HepG2 (cell line): Measurements from ENCODE around the gene ABCC3. TPM values are rescaled to one million over a fixed set of nuclear protein-coding genes. Genes with fewer than 3 reads are reported as not detected.

Experiments used
- ATAC-seq: fragments of 200-7000 bp; cut with Tn5 transposase; 3 replicates; pipeline ENCODE4 v1.9.1; 2020; ENCODE audit warnings: mild to moderate bottlenecking, moderate library complexity
- BruUV-seq: library from RNA; stranded (reverse); fragments of 400-500 nt; replicated peaks from 2 replicates; lab custom pipeline; 2021; lab: Mats Ljungman, UMichigan
- CTCF ChIA-PET: fragments of 300-600 bp; formaldehyde crosslinking; extraction: SDS; loops from one replicate; lab custom pipeline; 2021; ENCODE audit warnings: low total read pairs, inconsistent platforms, low intra/inter-chr PET ratio; lab: Yijun Ruan, JAX
- POLR2A ChIA-PET: fragments of 350-600 bp; sonication (Branson Sonifier 250); formaldehyde crosslinking; loops from one replicate; lab custom pipeline; 2020; ENCODE audit warnings: antibody characterized with exemption, inconsistent platforms; lab: Yijun Ruan, JAX
- DNase-seq: peaks from one replicate; pipeline ENCODE4 v3.0.0-alpha.2; 2015; ENCODE audit warnings: low spot score
- FAIRE-seq: peaks from 3 replicates; lab custom pipeline; 2011; peaks lifted over from hg19 to GRCh38; lab: Jason Lieb, UNC
- H2AFZ ChIP-seq: one replicate; pipeline ENCODE4 v1.6.1; 2011; ENCODE audit warnings: low read length, inconsistent platforms
- H3K27ac ChIP-seq: fragments of 300-600 bp; 3 replicates; pipeline ENCODE4 v1.8.0; 2011; ENCODE audit warnings: mixed run types, mild to moderate bottlenecking, mixed read lengths, low read length, inconsistent platforms; ENCODE audit not compliant: insufficient read depth; ENCODE audit errors: extremely low read length
- H3K27me3 ChIP-seq, 2 experiments: fragments of 200-600 bp in 1 of 2; 2 replicates in 1 of 2; 3 replicates in 1 of 2; pipeline versions ENCODE4 v1.6.0 to v1.8.0; 2011; ENCODE audit warnings: low read length in 2 of 2, mild to moderate bottlenecking in 2 of 2, moderate library complexity in 2 of 2, inconsistent platforms in 1 of 2; ENCODE audit not compliant: insufficient read depth in 2 of 2, control insufficient read depth in 1 of 2
- H3K36me3 ChIP-seq, 2 experiments: fragments of 200-600 bp in 1 of 2; replicated peaks in 1 of 2; 2 replicates in 1 of 2; 3 replicates in 1 of 2; pipeline versions ENCODE4 v1.5.1 to v1.8.0; 2011; ENCODE audit warnings: low read length in 2 of 2, inconsistent platforms in 1 of 2; ENCODE audit not compliant: insufficient read depth in 2 of 2, control insufficient read depth in 1 of 2
- H3K4me1 ChIP-seq: 2 replicates; pipeline ENCODE4 v1.5.1; 2012; ENCODE audit warnings: low read length, inconsistent platforms; ENCODE audit not compliant: insufficient read depth
- H3K4me2 ChIP-seq: 2 replicates; pipeline ENCODE4 v1.6.0; 2011; ENCODE audit warnings: low read depth, low read length, inconsistent platforms
- H3K4me3 ChIP-seq, 3 experiments: fragments of 200-600 bp in 1 of 3; sonication (generic), shearing (Covaris generic) in 1 of 3; replicated peaks in 1 of 3; 2 replicates each; pipeline ENCODE4 v1.5.1; 2011 to 2016; ENCODE audit warnings: low read length in 3 of 3, inconsistent platforms in 2 of 3, low read depth in 2 of 3, mild to moderate bottlenecking in 2 of 3, control low read depth in 1 of 3, mixed read lengths in 1 of 3; ENCODE audit not compliant: insufficient read depth in 1 of 3
- H3K79me2 ChIP-seq: one replicate; pipeline ENCODE4 v1.6.1; 2011; ENCODE audit warnings: low read length, inconsistent platforms; ENCODE audit not compliant: insufficient read depth
- H3K9ac ChIP-seq: 2 replicates; pipeline ENCODE4 v1.6.0; 2011; ENCODE audit warnings: mild to moderate bottlenecking, low read depth, low read length, inconsistent platforms; ENCODE audit not compliant: insufficient read depth
- H3K9me3 ChIP-seq: 2 replicates; pipeline ENCODE4 v1.5.1; 2012; ENCODE audit warnings: mild to moderate bottlenecking, low read length
- H4K20me1 ChIP-seq: 2 replicates; pipeline ENCODE4 v1.6.0; 2011; ENCODE audit warnings: inconsistent platforms, mild to moderate bottlenecking, low read length, moderate library complexity; ENCODE audit not compliant: insufficient read depth
- EED ChIP-seq: sonication (generic); formaldehyde crosslinking; IDR thresholded peaks from 2 replicates; pipeline ENCODE4 v1.5.0; 2020; ENCODE audit warnings: mild to moderate bottlenecking, missing genetic modification reagents
- HDAC6 ChIP-seq: fragments of 200-600 bp; sonication (generic); IDR thresholded peaks from 2 replicates; pipeline ENCODE4 v1.7.0; 2017; ENCODE audit warnings: mild to moderate bottlenecking, antibody characterized with exemption, low read length, low read depth
- HNRNPL ChIP-seq: fragments of 200-400 bp; formaldehyde crosslinking; IDR thresholded peaks from 2 replicates; pipeline ENCODE4 v1.6.1; 2017; ENCODE audit warnings: mild to moderate bottlenecking, low read depth, low read length
- KLF9 ChIP-seq: IDR thresholded peaks from 2 replicates; pipeline ENCODE4 v1.6.1; 2016; ENCODE audit warnings: low read depth
- NFE2L2 ChIP-seq: fragments of 150-350 bp; IDR thresholded peaks from 2 replicates; pipeline ENCODE4 v1.6.1; 2014; ENCODE audit warnings: low read length
- RXRB ChIP-seq: IDR thresholded peaks from 2 replicates; pipeline ENCODE4 v1.6.1; 2016; ENCODE audit warnings: borderline replicate concordance, missing genetic modification reagents, missing compliant biosample characterization
- TSC22D2 ChIP-seq: sonication (generic); formaldehyde crosslinking; IDR thresholded peaks from 2 replicates; pipeline ENCODE4 v1.5.1; 2020; ENCODE audit warnings: missing genetic modification reagents, mild to moderate bottlenecking, borderline replicate concordance
- XRCC5 ChIP-seq: fragments of 200-400 bp; formaldehyde crosslinking; optimal IDR thresholded peaks from 2 replicates; pipeline ENCODE3; 2017; ENCODE audit warnings: mild to moderate bottlenecking, low read length
- YEATS4 ChIP-seq: sonication (generic); formaldehyde crosslinking; IDR thresholded peaks from 2 replicates; pipeline ENCODE4 v1.4.0; 2020; ENCODE audit warnings: missing genetic modification reagents, borderline replicate concordance
- ZBTB42 ChIP-seq: sonication (generic); formaldehyde crosslinking; IDR thresholded peaks from 2 replicates; pipeline ENCODE4 v1.5.0; 2020; ENCODE audit warnings: mild to moderate bottlenecking, missing genetic modification reagents
- ZBTB7A ChIP-seq: sonication (generic); formaldehyde crosslinking; IDR thresholded peaks from 2 replicates; pipeline ENCODE4 v1.8.0; 2022; ENCODE audit warnings: mild to moderate bottlenecking, missing genetic modification reagents
- ZNF12 ChIP-seq: sonication (generic); formaldehyde crosslinking; IDR thresholded peaks from 2 replicates; pipeline ENCODE4 v1.5.0; 2020; ENCODE audit warnings: missing genetic modification reagents
- ZNF207 ChIP-seq: fragments of 450-650 bp; IDR thresholded peaks from 2 replicates; pipeline ENCODE4 v1.6.1; 2016; ENCODE audit warnings: antibody characterized with exemption, borderline replicate concordance
- ZNF251 ChIP-seq: sonication (generic); formaldehyde crosslinking; IDR thresholded peaks from 2 replicates; pipeline ENCODE4 v1.9.0; 2021; ENCODE audit warnings: mild to moderate bottlenecking, missing genetic modification reagents
- ZNF724P ChIP-seq: sonication (generic); formaldehyde crosslinking; IDR thresholded peaks from 2 replicates; pipeline ENCODE4 v1.8.0; 2022; ENCODE audit warnings: missing genetic modification reagents, borderline replicate concordance
- ZNF780A ChIP-seq: sonication (generic); formaldehyde crosslinking; IDR thresholded peaks from 2 replicates; pipeline ENCODE4 v1.8.0; 2022; ENCODE audit warnings: mild to moderate bottlenecking, missing genetic modification reagents, moderate library complexity
- ZNF816 ChIP-seq: sonication (generic); formaldehyde crosslinking; IDR thresholded peaks from 2 replicates; pipeline ENCODE4 v1.8.0; 2022; ENCODE audit warnings: missing genetic modification reagents, mild to moderate bottlenecking, borderline replicate concordance
- WGBS: methylation state at CpG from one replicate; pipeline ENCODE4 v1.1.6; 2017; ENCODE audit warnings: low lambda C conversion rate; 5-methylcytosine and 5-hydroxymethylcytosine counted together
- in situ Hi-C: cut with HindIII; loops from 2 replicates; pipeline ENCODE4 v1.10.0; 2017; ENCODE audit warnings: low pct_unique_long_range_greater_than_20kb; ENCODE audit not compliant: extremely low pct_ligation_motif_present
- intact Hi-C: fragments of 100-400 bp; cut with micrococcal nuclease; formaldehyde crosslinking; loops from one replicate; pipeline ENCODE4 v1.10.0; 2022; ENCODE audit not compliant: unreplicated experiment
- polyA plus RNA-seq, 8 experiments: library from polyadenylated mRNA; depleted of rRNA in 3 of 8; stranded (reverse) in 7 of 8; unstranded in 1 of 8; fragments of >200 nt; fragmentation: Illumina TruSeq in 4 of 8; extraction: Trizol in 4 of 8; gene quantifications; 2 replicates each; pipeline versions ENCODE4 v1.2.1 to v1.2.3, GENCODE V29; 2011 to 2016; ENCODE audit warnings: low read depth in 4 of 8, missing spikeins in 1 of 8, mixed read lengths in 1 of 8; ENCODE audit not compliant: insufficient read depth in 1 of 8
- total RNA-seq, 5 experiments: library from RNA; depleted of rRNA; stranded (reverse); fragments of >200 nt; fragmentation: Illumina TruSeq; extraction: Trizol; gene quantifications; 2 replicates each; pipeline ENCODE4 v1.2.3, GENCODE V29; 2016; ENCODE audit warnings: low read depth in 1 of 5
- TF ChIP-seq, protein P1 (sequence below): sonication (generic); formaldehyde crosslinking; IDR thresholded peaks from 2 replicates; pipeline ENCODE4 v1.5.1; 2020; ENCODE audit warnings: missing genetic modification reagents, mild to moderate bottlenecking, borderline replicate concordance
- TF ChIP-seq, protein P2 (sequence below): conservative IDR thresholded peaks from 2 replicates; pipeline ENCODE4 v1.6.1; 2018; ENCODE audit warnings: missing genetic modification reagents

ABCC3 gene
- total and polyA plus RNA-seq, 2 of the 13 experiments (the other 11 are each of a cell fraction or from before 2014, with no cell fraction given) = 25.2 to 50.7 TPM

DNA sequence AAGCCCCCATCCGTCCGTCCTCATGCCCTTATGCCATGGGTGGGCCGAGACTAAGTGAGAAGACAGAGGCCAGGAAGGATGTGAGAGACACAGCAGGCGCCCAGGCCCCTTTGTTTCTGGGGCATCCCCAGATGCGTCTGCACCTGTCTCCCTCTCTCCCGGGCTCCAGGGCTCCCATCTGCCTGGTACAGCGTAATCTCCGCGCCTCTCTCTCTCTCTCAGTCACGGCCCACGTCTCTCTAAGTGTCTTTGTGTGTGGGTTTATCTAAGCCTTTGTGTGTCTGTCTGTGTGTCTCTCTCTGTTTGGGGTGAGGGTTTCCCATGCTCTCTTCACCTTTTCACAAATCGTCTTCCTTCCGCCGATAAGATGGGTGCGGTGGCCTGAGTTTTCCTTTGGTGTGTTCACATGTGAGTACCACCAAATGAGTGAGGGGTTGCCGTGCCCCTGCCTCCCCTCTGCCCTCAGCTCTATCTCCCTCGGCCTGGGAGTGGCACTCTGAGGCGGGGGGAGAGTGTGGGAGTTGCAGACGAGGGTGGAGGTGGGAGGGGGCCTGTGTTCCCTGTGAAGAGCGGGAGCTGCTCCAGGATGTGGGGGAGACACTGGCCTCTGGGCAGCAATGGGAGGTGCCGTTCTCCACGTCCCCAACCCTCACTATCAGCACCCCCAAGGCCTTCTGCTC lies 25.8 kb upstream of the ABCC3 start (continued):
- no peak for TF ChIP-seq ZNF724P (CRISPR knock-in tag)
- no peak for TF ChIP-seq TSC22D2 (CRISPR knock-in tag)
- no peak for TF ChIP-seq XRCC5
- TF ChIP-seq, protein P1, sequence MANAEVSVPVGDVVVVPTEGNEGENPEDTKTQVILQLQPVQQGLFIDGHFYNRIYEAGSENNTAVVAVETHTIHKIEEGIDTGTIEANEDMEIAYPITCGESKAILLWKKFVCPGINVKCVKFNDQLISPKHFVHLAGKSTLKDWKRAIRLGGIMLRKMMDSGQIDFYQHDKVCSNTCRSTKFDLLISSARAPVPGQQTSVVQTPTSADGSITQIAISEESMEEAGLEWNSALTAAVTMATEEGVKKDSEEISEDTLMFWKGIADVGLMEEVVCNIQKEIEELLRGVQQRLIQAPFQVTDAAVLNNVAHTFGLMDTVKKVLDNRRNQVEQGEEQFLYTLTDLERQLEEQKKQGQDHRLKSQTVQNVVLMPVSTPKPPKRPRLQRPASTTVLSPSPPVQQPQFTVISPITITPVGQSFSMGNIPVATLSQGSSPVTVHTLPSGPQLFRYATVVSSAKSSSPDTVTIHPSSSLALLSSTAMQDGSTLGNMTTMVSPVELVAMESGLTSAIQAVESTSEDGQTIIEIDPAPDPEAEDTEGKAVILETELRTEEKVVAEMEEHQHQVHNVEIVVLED = no peak
- TF ChIP-seq, all 625 proteins: peak for 0

DNA sequence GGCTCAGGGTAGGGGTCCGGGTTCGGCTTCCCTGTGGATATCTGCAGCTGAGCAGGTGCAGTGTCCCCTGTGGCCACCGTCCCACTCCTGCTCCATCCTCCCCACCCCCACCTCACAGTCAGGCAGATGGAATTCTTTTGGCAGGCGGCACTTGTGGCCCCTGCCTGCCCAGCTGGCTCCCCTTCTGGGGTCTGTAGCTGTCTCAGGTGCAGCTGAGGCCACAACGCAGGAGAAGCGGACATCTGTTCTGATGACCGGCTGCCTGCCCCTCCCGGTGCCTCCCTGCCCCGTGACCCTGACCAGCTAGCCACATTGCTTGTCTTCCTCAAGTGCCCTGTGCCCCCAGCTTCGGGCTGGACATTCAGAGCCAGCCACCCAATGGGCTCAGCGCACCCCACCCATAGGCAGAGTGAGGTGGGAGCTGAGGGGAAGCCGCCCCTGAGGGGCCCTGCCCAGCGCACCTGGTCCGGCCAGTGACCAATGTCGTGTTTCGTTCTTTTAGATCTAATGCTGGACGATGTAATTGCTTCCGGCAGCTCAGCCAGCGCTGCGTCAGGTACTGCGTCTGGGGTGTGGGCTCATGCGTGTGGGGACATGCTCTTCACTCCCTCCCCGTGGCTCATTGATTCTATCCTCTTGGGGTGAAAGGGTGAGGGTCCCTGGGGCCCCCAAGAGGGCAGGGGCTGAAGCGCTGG lies 25.2 kb upstream of the ABCC3 start:
- in situ Hi-C loops (no loop called here), intact Hi-C loops (no loop called here)
- H3K9ac ChIP-seq = no peak overlapping the region
- ChIA-PET CTCF (no interaction called here), POLR2A (interaction anchor here (0.6 kb wide), 1 partner anchor 13 kb away, joined by 3 read pairs; no protein-coding TSS in a partner anchor)
- ATAC-seq = no peak
- WGBS = 39% methylated on average over 14 of the region's 24 CpGs
- BruUV-seq = no TSS peak
- no peaks in the 10 kb centered on the region for H3K9me3 ChIP-seq
- peaks cover 33 to 93% of the 10 kb centered on the region in 2 experiments; a peak in 4 of 5 replicates for H3K27me3 ChIP-seq
- FAIRE-seq = no peak
- no peaks in the 10 kb centered on the region for H3K36me3 ChIP-seq
- no peaks in the 10 kb centered on the region for H3K79me2 ChIP-seq
- no peak overlapping the region for H3K4me2 ChIP-seq
- no peaks in the 10 kb centered on the region for H4K20me1 ChIP-seq
- no peak overlapping the region for H3K4me3 ChIP-seq
- H3K4me1 ChIP-seq = peaks cover 9% of the 10 kb centered on the region
- H2AFZ ChIP-seq = no peak overlapping the region
- DNase-seq = no peak
- no peak overlapping the region for H3K27ac ChIP-seq
- no peak for TF ChIP-seq ZNF207
- TF ChIP-seq RXRB (CRISPR knock-in tag) = no peak
- no peak for TF ChIP-seq NFE2L2
- TF ChIP-seq ZNF12 (CRISPR knock-in tag) = no peak
- TF ChIP-seq HNRNPL = no peak
- TF ChIP-seq EED (CRISPR knock-in tag) = no peak
- no peak for TF ChIP-seq ZBTB7A (CRISPR knock-in tag)
- TF ChIP-seq ZNF251 = no peak
- TF ChIP-seq ZBTB42 (CRISPR knock-in tag) = no peak
- no peak for TF ChIP-seq KLF9
- TF ChIP-seq YEATS4 (CRISPR knock-in tag) = no peak
- TF ChIP-seq, protein P2, sequence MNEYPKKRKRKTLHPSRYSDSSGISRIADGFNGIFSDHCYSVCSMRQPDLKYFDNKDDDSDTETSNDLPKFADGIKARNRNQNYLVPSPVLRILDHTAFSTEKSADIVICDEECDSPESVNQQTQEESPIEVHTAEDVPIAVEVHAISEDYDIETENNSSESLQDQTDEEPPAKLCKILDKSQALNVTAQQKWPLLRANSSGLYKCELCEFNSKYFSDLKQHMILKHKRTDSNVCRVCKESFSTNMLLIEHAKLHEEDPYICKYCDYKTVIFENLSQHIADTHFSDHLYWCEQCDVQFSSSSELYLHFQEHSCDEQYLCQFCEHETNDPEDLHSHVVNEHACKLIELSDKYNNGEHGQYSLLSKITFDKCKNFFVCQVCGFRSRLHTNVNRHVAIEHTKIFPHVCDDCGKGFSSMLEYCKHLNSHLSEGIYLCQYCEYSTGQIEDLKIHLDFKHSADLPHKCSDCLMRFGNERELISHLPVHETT (CRISPR knock-in tag) = no peak
- no peak for TF ChIP-seq ZNF816 (CRISPR knock-in tag)
- no peak for TF ChIP-seq HDAC6
- TF ChIP-seq ZNF780A (CRISPR knock-in tag) = no peak
